ENCODE results near the gene ADGRL3.

ADGRL3 gene

GRCh38 chr4:61575796-61576195, 375.7 kb downstream of the ADGRL3 start:
- TF ChIP-seq CTCF (IDR thresholded peaks at IDR 0.05; ENCODE audit: extremely low read depth, insufficient read depth, missing control alignments), result no peak
- in situ Hi-C loops (cut with MboI; ENCODE audit: low pct_unique_long_range_greater_than_20kb, low sequenced_read_pairs, unreplicated experiment), result no loop called here
- DNase-seq (ENCODE audit: low spot score), result no peak

GRCh38 chr4:61579786-61580185, 379.7 kb downstream of the ADGRL3 start:
- TF ChIP-seq CTCF (IDR thresholded peaks at IDR 0.05; ENCODE audit: extremely low read depth, insufficient read depth, missing control alignments), result no peak
- DNase-seq (ENCODE audit: low spot score), result no peak
- in situ Hi-C loops (cut with MboI; ENCODE audit: low pct_unique_long_range_greater_than_20kb, low sequenced_read_pairs, unreplicated experiment), result no loop called here

- no peak for DNase-seq (ENCODE audit: low spot score)
- in situ Hi-C loops (cut with MboI; ENCODE audit: low pct_unique_long_range_greater_than_20kb, low sequenced_read_pairs, unreplicated experiment), result no loop called here
- no peak for TF ChIP-seq CTCF (IDR thresholded peaks at IDR 0.05; ENCODE audit: extremely low read depth, insufficient read depth, missing control alignments)
Observed at GRCh38 chr4:61580721-61581377, 380.7 kb downstream of the ADGRL3 start.

- DNase-seq (ENCODE audit: low spot score), result no peak
- TF ChIP-seq CTCF (IDR thresholded peaks at IDR 0.05; ENCODE audit: extremely low read depth, insufficient read depth, missing control alignments), result no peak
Observed at GRCh38 chr4:61583696-61584095, 383.6 kb downstream of the ADGRL3 start.

GRCh38 chr4:61588621-61589402, 388.7 kb downstream of the ADGRL3 start:
- no peak for TF ChIP-seq CTCF (IDR thresholded peaks at IDR 0.05; ENCODE audit: extremely low read depth, insufficient read depth, missing control alignments)
- no peak for DNase-seq (ENCODE audit: low spot score)
- in situ Hi-C loops (cut with MboI; ENCODE audit: low pct_unique_long_range_greater_than_20kb, low sequenced_read_pairs, unreplicated experiment), result no loop called here

More at GRCh38 chr4:61583696-61584095, 383.6 kb downstream of the ADGRL3 start:
- in situ Hi-C loops (cut with MboI; ENCODE audit: low pct_unique_long_range_greater_than_20kb, low sequenced_read_pairs, unreplicated experiment), result no loop called here

- no peak for DNase-seq (ENCODE audit: low spot score)
- in situ Hi-C loops (cut with MboI; ENCODE audit: low pct_unique_long_range_greater_than_20kb, low sequenced_read_pairs, unreplicated experiment), result no loop called here
- TF ChIP-seq CTCF (IDR thresholded peaks at IDR 0.05; ENCODE audit: extremely low read depth, insufficient read depth, missing control alignments), result peak; percentile 13
Observed at GRCh38 chr4:61590881-61591280, 390.8 kb downstream of the ADGRL3 start.
